ENCODE data around the gene VPS52. TPM values are rescaled to one million over a fixed set of nuclear protein-coding genes. Genes with fewer than 3 reads are reported as not detected.
A peak's percentile ranks its signal among the peaks of the same experiment; 100 is the strongest.
"Not testable (repeated sequence)": the region's sequence is repeated elsewhere in the genome, so short reads cannot be mapped to it uniquely, and the experiment has no call there.

Gene VPS52
- total and polyA plus RNA-seq, 4 donors, result 37.3 to 59.9 (median 43.9) TPM

GRCh38 chr6:33271117-33271467, 584 bp downstream of the VPS52 start:
- ATAC-seq (ENCODE audit: insufficient read depth, low FRiP score) (no peak), DNase-seq (no peak)
- WGBS, 2 donors, result 3 to 5% methylated on average over 7 of the region's 7 CpGs
- H3K27me3 ChIP-seq (ENCODE audit: control insufficient read depth in 3 of 3, insufficient read depth in 3 of 3, low read length in 2 of 3), result no peaks in the 10 kb centered on the region
- peak overlapping the region; percentile 56 to 95 for H3K9ac ChIP-seq (ENCODE audit: insufficient read depth in 1 of 2, low read length in 2 of 2)
- H3K9me3 ChIP-seq (ENCODE audit: control insufficient read depth in 4 of 4, insufficient read depth in 3 of 4, low read length in 3 of 4), result no peaks in the 10 kb centered on the region
- H3K4me1 ChIP-seq (ENCODE audit: control insufficient read depth in 5 of 5, insufficient read depth in 5 of 5, low read length in 5 of 5), result peaks cover 5 to 35% (median 23%) of the 10 kb centered on the region in 5 donors
- H3K4me3 ChIP-seq, result peak overlapping the region; percentile 82
- H3K36me3 ChIP-seq (ENCODE audit: control insufficient read depth in 4 of 4, insufficient read depth in 4 of 4, low read length in 4 of 4), result peaks cover 6 to 63% (median 43%) of the 10 kb centered on the region in 4 donors
- H3K27ac ChIP-seq (ENCODE audit: low read depth in 1 of 2, low read length in 1 of 2), result peak overlapping the region; percentile 78 to 94
- no peak for TF ChIP-seq CTCF (IDR thresholded peaks at IDR 0.05; ENCODE audit: control extremely low read depth, extremely low read depth)

GRCh38 chr6:33264015-33264414, 7.7 kb downstream of the VPS52 start:
- TF ChIP-seq CTCF (IDR thresholded peaks at IDR 0.05; ENCODE audit: control extremely low read depth, extremely low read depth), result no peak
- Histone ChIP-seq H3K9ac (ENCODE audit: insufficient read depth in 1 of 2, low read length in 2 of 2) (no peak overlapping the region), H3K36me3 (ENCODE audit: control insufficient read depth in 4 of 4, insufficient read depth in 4 of 4, low read length in 4 of 4) (peaks cover 4 to 59% (median 43%) of the 10 kb centered on the region in 4 donors), H3K27me3 (ENCODE audit: control insufficient read depth in 3 of 3, insufficient read depth in 3 of 3, low read length in 2 of 3) (no peaks in the 10 kb centered on the region), H3K9me3 (ENCODE audit: control insufficient read depth in 4 of 4, insufficient read depth in 3 of 4, low read length in 3 of 4) (no peaks in the 10 kb centered on the region), H3K27ac (ENCODE audit: low read depth in 1 of 2, low read length in 1 of 2) (no peak overlapping the region), H3K4me1 (ENCODE audit: control insufficient read depth in 5 of 5, insufficient read depth in 5 of 5, low read length in 5 of 5) (no peaks in the 10 kb centered on the region), H3K4me3 (no peak overlapping the region)
- ATAC-seq (ENCODE audit: insufficient read depth, low FRiP score), result no peak
- 86 to 93% methylated on average over 7 of the region's 7 CpGs for WGBS, 2 donors
- DNase-seq, result no peak

- H3K27ac ChIP-seq (ENCODE audit: low read depth in 1 of 2, low read length in 1 of 2); DNase-seq; H3K9ac ChIP-seq (ENCODE audit: insufficient read depth in 1 of 2, low read length in 2 of 2); H3K4me1 ChIP-seq (ENCODE audit: control insufficient read depth in 5 of 5, insufficient read depth in 5 of 5, low read length in 5 of 5); H3K27me3 ChIP-seq (ENCODE audit: control insufficient read depth in 3 of 3, insufficient read depth in 3 of 3, low read length in 2 of 3); ATAC-seq (ENCODE audit: insufficient read depth, low FRiP score); H3K4me3 ChIP-seq; H3K9me3 ChIP-seq (ENCODE audit: control insufficient read depth in 4 of 4, insufficient read depth in 3 of 4, low read length in 3 of 4): not testable (repeated sequence)
- WGBS, 2 donors, result 98 to 99% methylated on average over 3 of the region's 3 CpGs
- H3K36me3 ChIP-seq (ENCODE audit: control insufficient read depth in 4 of 4, insufficient read depth in 4 of 4, low read length in 4 of 4), result peaks cover 4 to 49% (median 35%) of the 10 kb centered on the region in 4 donors
Observed at GRCh38 chr6:33262490-33262889, 9.2 kb downstream of the VPS52 start.

GRCh38 chr6:33259032-33259431, 12.6 kb downstream of the VPS52 start:
- H3K36me3 ChIP-seq (ENCODE audit: control insufficient read depth in 4 of 4, insufficient read depth in 4 of 4, low read length in 4 of 4), result peaks cover 3 to 24% (median 15%) of the 10 kb centered on the region in 4 donors
- H3K27ac ChIP-seq (ENCODE audit: low read depth in 1 of 2, low read length in 1 of 2), result no peak overlapping the region
- no peaks in the 10 kb centered on the region for H3K27me3 ChIP-seq (ENCODE audit: control insufficient read depth in 3 of 3, insufficient read depth in 3 of 3, low read length in 2 of 3)
- DNase-seq (no peak), ATAC-seq (ENCODE audit: insufficient read depth, low FRiP score) (no peak)
- H3K4me1 ChIP-seq (ENCODE audit: control insufficient read depth in 5 of 5, insufficient read depth in 5 of 5, low read length in 5 of 5), result no peaks in the 10 kb centered on the region
- no peak for TF ChIP-seq CTCF (IDR thresholded peaks at IDR 0.05; ENCODE audit: control extremely low read depth, extremely low read depth)
- no peak overlapping the region for H3K4me3 ChIP-seq
- no peaks in the 10 kb centered on the region for H3K9me3 ChIP-seq (ENCODE audit: control insufficient read depth in 4 of 4, insufficient read depth in 3 of 4, low read length in 3 of 4)
- 74 to 84% methylated on average over 5 of the region's 5 CpGs for WGBS, 2 donors
- no peak overlapping the region for H3K9ac ChIP-seq (ENCODE audit: insufficient read depth in 1 of 2, low read length in 2 of 2)

Data from lung (tissue), 12 donors.